OCI-LY3 (cell line): ENCODE measurements around the gene FREM2.

Experiments used
- H2AFZ ChIP-seq: fragments of 200-600, 300-600 bp; shearing (Covaris generic); 2 replicates; pipeline ENCODE4 v1.6.0; 2014; ENCODE audit warnings: antibody characterized with exemption, low read depth, low read length
- H3K27ac ChIP-seq: fragments of 200-600, 300-600 bp; sonication (generic); 2 replicates; pipeline ENCODE4 v1.5.1; 2014; ENCODE audit warnings: mild to moderate bottlenecking, low read length, moderate library complexity, mixed read lengths
- H3K27me3 ChIP-seq: fragments of 200-600, 300-600 bp; sonication (generic); 2 replicates; pipeline ENCODE4 v1.6.1; 2014; ENCODE audit warnings: low read depth, low read length, mixed read lengths
- H3K36me3 ChIP-seq: fragments of 200-600, 300-600 bp; sonication (generic); replicated peaks from 2 replicates; pipeline ENCODE3; 2014; ENCODE audit warnings: low read depth, low read length, mixed read lengths
- H3K4me1 ChIP-seq: fragments of 300-600, 200-600 bp; sonication (generic); 2 replicates; pipeline ENCODE4 v1.6.1; 2014; ENCODE audit warnings: low read length, mixed read lengths
- H3K4me2 ChIP-seq: fragments of 200-600, 300-600 bp; sonication (generic); 2 replicates; pipeline ENCODE4 v1.6.1; 2014; ENCODE audit warnings: low read length, mixed read lengths
- H3K4me3 ChIP-seq: fragments of 300-600, 200-600 bp; sonication (generic); 2 replicates; pipeline ENCODE4 v1.5.1; 2014; ENCODE audit warnings: antibody characterized with exemption, mild to moderate bottlenecking, low read length, moderate library complexity
- H3K79me2 ChIP-seq: fragments of 300-600, 200-600 bp; shearing (Covaris generic); 2 replicates; pipeline ENCODE4 v1.6.1; 2014; ENCODE audit warnings: mild to moderate bottlenecking, low read length, mixed read lengths
- H3K9ac ChIP-seq: fragments of 300-600, 200-600 bp; shearing (Covaris generic); 2 replicates; pipeline ENCODE4 v1.6.0; 2014; ENCODE audit warnings: mild to moderate bottlenecking, low read length, moderate library complexity
- H3K9me3 ChIP-seq: fragments of 200-600, 300-600 bp; shearing (Covaris generic); 2 replicates; pipeline ENCODE4 v1.6.1; 2014; ENCODE audit warnings: low read length, mixed read lengths; ENCODE audit not compliant: insufficient read depth
- H4K20me1 ChIP-seq: fragments of 200-600, 300-600 bp; sonication (generic); 2 replicates; pipeline ENCODE4 v1.6.1; 2016; ENCODE audit warnings: low read length, mixed read lengths; ENCODE audit not compliant: insufficient read depth
- CTCF ChIP-seq: fragments of 200-600, 300-600 bp; sonication (generic); IDR thresholded peaks from 2 replicates; pipeline ENCODE4 v1.5.1; 2014; ENCODE audit warnings: antibody characterized with exemption, low read length, low read depth
- EZH2phosphoT487 ChIP-seq: fragments of 200-600 bp; shearing (Covaris generic); IDR thresholded peaks from 2 replicates; pipeline ENCODE4 v1.6.1; 2018; ENCODE audit warnings: antibody characterized with exemption, mixed run types, low read depth

The FREM2 gene

GRCh38 chr13:38674208-38674607, 12.7 kb upstream of the FREM2 start:
- Histone ChIP-seq H2AFZ (no peak overlapping the region), H4K20me1 (no peaks in the 10 kb centered on the region), H3K9ac (no peak overlapping the region), H3K27ac (no peak overlapping the region), H3K4me3 (no peak overlapping the region), H3K79me2 (no peaks in the 10 kb centered on the region), H3K4me1 (no peaks in the 10 kb centered on the region), H3K4me2 (no peak overlapping the region), H3K36me3 (no peaks in the 10 kb centered on the region), H3K9me3 (no peaks in the 10 kb centered on the region), H3K27me3 (peaks cover 14% of the 10 kb centered on the region)
- no peak for TF ChIP-seq EZH2phosphoT487
- no peak for TF ChIP-seq CTCF

- peaks cover 22% of the 10 kb centered on the region for H3K27me3 ChIP-seq
- H3K9ac ChIP-seq: no peak overlapping the region
- H3K9me3 ChIP-seq: no peaks in the 10 kb centered on the region
- H3K4me1 ChIP-seq: no peaks in the 10 kb centered on the region
- H3K4me3 ChIP-seq: no peak overlapping the region
- TF ChIP-seq EZH2phosphoT487 (no peak), CTCF (no peak)
- H3K27ac ChIP-seq: no peak overlapping the region
- no peaks in the 10 kb centered on the region for H3K79me2 ChIP-seq
- no peak overlapping the region for H3K4me2 ChIP-seq
- H2AFZ ChIP-seq: no peak overlapping the region
- H4K20me1 ChIP-seq: no peaks in the 10 kb centered on the region
- no peaks in the 10 kb centered on the region for H3K36me3 ChIP-seq
These were observed 6.0 kb upstream of the FREM2 start for GRCh38 chr13:38680912-38681311.

- Histone ChIP-seq H2AFZ (no peak overlapping the region), H3K4me3 (no peak overlapping the region), H3K79me2 (no peaks in the 10 kb centered on the region), H3K9me3 (no peaks in the 10 kb centered on the region), H3K36me3 (no peaks in the 10 kb centered on the region), H3K27ac (no peak overlapping the region), H3K4me2 (no peak overlapping the region), H3K27me3 (peaks cover 15% of the 10 kb centered on the region), H3K9ac (no peak overlapping the region), H3K4me1 (no peaks in the 10 kb centered on the region), H4K20me1 (no peaks in the 10 kb centered on the region)
- TF ChIP-seq EZH2phosphoT487 (no peak), CTCF (no peak)
These were observed 2.2 kb upstream of the FREM2 start for GRCh38 chr13:38684714-38685113.

- Histone ChIP-seq H3K27ac (no peak overlapping the region), H3K9ac (no peak overlapping the region), H4K20me1 (no peaks in the 10 kb centered on the region), H2AFZ (no peak overlapping the region), H3K79me2 (no peaks in the 10 kb centered on the region), H3K4me2 (no peak overlapping the region), H3K4me3 (no peak overlapping the region), H3K27me3 (peaks cover 15% of the 10 kb centered on the region), H3K4me1 (no peaks in the 10 kb centered on the region), H3K9me3 (no peaks in the 10 kb centered on the region), H3K36me3 (no peaks in the 10 kb centered on the region)
- TF ChIP-seq EZH2phosphoT487: no peak
- TF ChIP-seq CTCF: no peak
These were observed 1.4 kb upstream of the FREM2 start for GRCh38 chr13:38685431-38685830.
